Lower lobe of right lung (tissue), 2 donors: Measurements from ENCODE around the gene CIDEC. TPM values are rescaled to one million over a fixed set of nuclear protein-coding genes. Genes with fewer than 3 reads are reported as not detected.

Source experiments
- ATAC-seq, 2 donors: fragments of 200-7000 bp; cut with Tn5 transposase; one replicate each; pipeline ENCODE4 v1.9.1; 2020 to 2022; ENCODE audit warnings: mild to moderate bottlenecking in 2 of 2, moderate library complexity in 2 of 2
- DNase-seq: peaks from one replicate; pipeline ENCODE4 v3.0.0-alpha.2; 2020
- H3K27ac ChIP-seq: fragments of 200-600 bp; one replicate; pipeline ENCODE4 v1.8.0; 2022
- H3K27me3 ChIP-seq: fragments of 200-600 bp; one replicate; pipeline ENCODE4 v1.8.0; 2022; ENCODE audit warnings: low read depth
- H3K36me3 ChIP-seq: fragments of 200-600 bp; one replicate; pipeline ENCODE4 v1.8.0; 2022; ENCODE audit warnings: mild to moderate bottlenecking
- H3K4me1 ChIP-seq: fragments of 200-600 bp; one replicate; pipeline ENCODE4 v1.8.0; 2022
- H3K4me3 ChIP-seq: fragments of 200-600 bp; one replicate; pipeline ENCODE4 v1.8.0; 2022; ENCODE audit warnings: mild to moderate bottlenecking
- H3K9me3 ChIP-seq: fragments of 200-600 bp; one replicate; pipeline ENCODE4 v1.8.0; 2022
- CTCF ChIP-seq: fragments of 200-600 bp; IDR thresholded peaks from one replicate; pipeline ENCODE4 v1.8.0; 2022; ENCODE audit warnings: antibody characterized with exemption, mild to moderate bottlenecking
- intact Hi-C: fragments of 100-400 bp; cut with DNase I; formaldehyde crosslinking; loops from one replicate; pipeline ENCODE4 v1.11.0; 2022
- total RNA-seq: library from RNA; stranded (reverse); fragmentation: NEBNext Ultra II Directional; extraction: Animal tissue kit (Norgen Biotek cat#: 25700); gene quantifications from one replicate; pipeline ENCODE4 v1.2.1, GENCODE V29; 2021
- donor health status: DM: no; HTN: yes; CAD: no; lungs with severe emphysema.

CIDEC gene
- total RNA-seq, 1 donor from 2014 or later: not detected

DNA sequence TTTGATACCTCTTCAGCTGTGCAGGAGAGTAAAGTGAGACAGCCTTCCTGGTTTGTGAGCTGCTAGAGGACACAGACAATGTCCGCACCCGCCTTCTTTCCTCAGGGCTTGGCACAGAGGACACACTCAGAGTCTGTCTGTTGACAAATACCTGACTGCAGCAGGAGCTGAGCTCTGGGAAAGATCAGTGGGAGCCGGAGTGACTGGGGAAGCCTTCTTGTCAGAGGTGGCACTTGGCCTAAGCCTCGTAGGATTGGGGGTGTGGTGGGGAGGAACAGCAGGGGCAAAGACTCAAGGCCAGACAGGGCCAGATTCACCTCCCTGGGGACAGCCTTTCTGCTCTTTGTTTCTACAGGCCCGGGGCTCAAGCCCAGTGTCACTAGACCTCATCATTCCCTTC lies 33.5 kb upstream of the CIDEC start:
- H3K4me1 ChIP-seq: peaks cover 51% of the 10 kb centered on the region
- no peak for DNase-seq
- TF ChIP-seq CTCF: no peak

DNA sequence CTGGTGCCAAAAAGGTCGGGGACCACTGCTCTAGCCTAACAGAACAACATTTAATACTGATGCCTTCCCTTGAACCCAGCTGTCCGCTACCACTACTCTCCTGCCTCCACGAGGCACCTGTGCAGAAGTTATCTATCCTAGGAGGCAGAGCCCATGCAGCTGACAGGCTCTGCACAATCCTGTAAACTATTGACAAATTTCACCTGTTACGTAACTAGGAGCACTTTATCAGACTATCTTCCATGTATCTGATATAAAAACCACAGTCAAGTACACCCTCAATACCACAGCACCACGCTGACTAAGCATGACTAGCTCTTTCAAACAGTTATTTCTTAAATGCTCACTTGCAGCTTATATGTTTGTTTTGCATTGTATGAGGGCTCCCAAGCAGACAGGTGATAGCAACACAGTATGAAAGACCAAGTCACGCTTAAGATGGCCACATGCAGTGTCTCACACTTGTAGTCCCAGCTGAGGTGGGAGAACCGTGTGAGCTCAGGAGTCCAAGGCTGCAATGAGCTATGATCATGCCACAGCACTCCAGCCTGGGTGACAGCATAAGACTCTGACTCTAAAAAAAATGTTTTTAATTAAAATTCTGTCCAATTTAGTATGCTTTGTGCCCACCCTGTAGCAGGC lies 32.4 kb upstream of the CIDEC start:
- no peaks in the 10 kb centered on the region for H3K27me3 ChIP-seq

More for the DNA sequence above, 33.5 kb upstream of the CIDEC start:
- H3K27me3 ChIP-seq: no peaks in the 10 kb centered on the region
- no peaks in the 10 kb centered on the region for H3K36me3 ChIP-seq
- no peaks in the 10 kb centered on the region for H3K9me3 ChIP-seq
- ATAC-seq: no peak
- intact Hi-C loops: no loop called here
- no peak overlapping the region for H3K4me3 ChIP-seq
- H3K27ac ChIP-seq: no peak overlapping the region

DNA sequence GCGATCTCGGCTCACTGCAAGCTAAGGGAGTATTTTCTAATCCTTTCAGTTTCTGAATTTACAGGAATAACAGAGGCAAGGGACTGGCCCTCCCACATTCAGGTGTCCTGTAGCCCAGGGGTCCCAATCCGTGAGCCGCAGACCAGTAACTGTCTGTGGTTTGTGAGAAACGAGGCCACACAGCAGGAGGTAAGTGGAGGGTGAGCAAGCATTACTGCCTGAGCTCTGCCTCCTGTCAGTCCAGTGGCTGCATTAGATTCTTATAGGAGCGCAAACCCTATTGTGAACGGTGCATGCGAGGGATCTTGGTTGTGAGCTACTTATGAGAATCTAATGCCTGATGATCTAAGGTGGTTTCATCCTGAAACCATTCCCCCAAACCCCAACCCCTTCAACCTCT lies 31.8 kb upstream of the CIDEC start:
- peaks cover 41% of the 10 kb centered on the region for H3K4me1 ChIP-seq
- no peak overlapping the region for H3K27ac ChIP-seq
- intact Hi-C loops: no loop called here
- no peak overlapping the region for H3K4me3 ChIP-seq
- no peak for TF ChIP-seq CTCF
- ATAC-seq (no peak), DNase-seq (no peak)
- H3K9me3 ChIP-seq: no peaks in the 10 kb centered on the region
- no peaks in the 10 kb centered on the region for H3K27me3 ChIP-seq
- H3K36me3 ChIP-seq: no peaks in the 10 kb centered on the region

More for the DNA sequence above, 32.4 kb upstream of the CIDEC start:
- DNase-seq (no peak), ATAC-seq (no peak)
- peaks cover 47% of the 10 kb centered on the region for H3K4me1 ChIP-seq
- H3K9me3 ChIP-seq: no peaks in the 10 kb centered on the region
- intact Hi-C loops: no loop called here
- H3K4me3 ChIP-seq: no peak overlapping the region
- H3K27ac ChIP-seq: no peak overlapping the region
- TF ChIP-seq CTCF: no peak
- no peaks in the 10 kb centered on the region for H3K36me3 ChIP-seq

GRCh38 chr3:9909221-9910013 lies 29.4 kb upstream of the CIDEC start:
- ATAC-seq (peak; percentile 86 to 92), DNase-seq (no peak)
- TF ChIP-seq CTCF: no peak
- Histone ChIP-seq H3K4me1 (peaks cover 28% of the 10 kb centered on the region), H3K27ac (no peak overlapping the region), H3K27me3 (no peaks in the 10 kb centered on the region), H3K9me3 (no peaks in the 10 kb centered on the region), H3K4me3 (no peak overlapping the region), H3K36me3 (no peaks in the 10 kb centered on the region)
- intact Hi-C loops: no loop called here

- ATAC-seq (no peak), DNase-seq (no peak)
- peaks cover 29% of the 10 kb centered on the region for H3K4me1 ChIP-seq
- intact Hi-C loops: no loop called here
- H3K27me3 ChIP-seq: no peaks in the 10 kb centered on the region
- TF ChIP-seq CTCF: no peak
- H3K27ac ChIP-seq: no peak overlapping the region
- H3K4me3 ChIP-seq: no peak overlapping the region
- no peaks in the 10 kb centered on the region for H3K36me3 ChIP-seq
- no peaks in the 10 kb centered on the region for H3K9me3 ChIP-seq
Measured at GRCh38 chr3:9908286-9908685, 28.2 kb upstream of the CIDEC start.
